Measurements from ENCODE around the gene IVNS1ABP. TPM values are rescaled to one million over a fixed set of nuclear protein-coding genes. Genes with fewer than 3 reads are reported as not detected.
"Not testable (repeated sequence)": the region's sequence is repeated elsewhere in the genome, so short reads cannot be mapped to it uniquely, and the experiment has no call there.

Gene IVNS1ABP
- total RNA-seq, 1 experiment from 2014 or later = 70.2 TPM

DNA sequence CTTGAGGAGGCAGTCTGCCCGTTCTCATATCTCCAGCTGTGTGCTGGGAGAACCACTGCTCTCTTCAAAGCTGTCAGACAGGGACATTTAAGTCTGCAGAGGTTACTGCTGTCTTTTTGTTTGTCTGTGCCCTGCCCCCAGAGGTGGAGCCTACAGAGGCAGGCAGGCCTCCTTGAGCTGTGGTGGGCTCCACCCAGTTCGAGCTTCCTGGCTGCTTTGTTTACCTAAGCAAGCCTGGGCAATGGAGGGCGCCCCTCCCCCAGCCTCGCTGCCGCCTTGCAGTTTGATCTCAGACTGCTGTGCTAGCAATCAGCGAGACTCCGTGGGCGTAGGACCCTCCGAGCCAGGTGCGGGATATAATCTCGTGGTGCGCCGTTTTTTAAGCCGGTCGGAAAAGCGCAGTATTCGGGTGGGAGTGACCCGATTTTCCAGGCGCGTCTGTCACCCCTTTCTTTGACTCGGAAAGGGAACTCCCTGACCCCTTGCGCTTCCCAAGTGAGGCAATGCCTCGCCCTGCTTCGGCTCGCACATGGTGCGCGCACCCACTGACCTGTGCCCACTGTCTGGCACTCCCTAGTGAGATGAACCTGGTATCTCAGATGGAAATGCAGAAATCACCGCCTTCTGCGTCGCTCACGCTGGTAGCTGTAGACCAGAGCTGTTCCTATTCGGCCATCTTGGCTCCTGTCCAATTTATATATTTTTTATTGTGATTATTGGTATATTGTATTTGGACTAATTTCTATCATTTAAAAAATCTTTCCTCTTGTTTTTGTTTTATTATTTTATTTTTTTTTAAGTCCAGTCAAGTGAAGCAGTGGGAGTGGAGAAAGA lies 59.7 kb downstream of the IVNS1ABP start:
- DNase-seq (ENCODE audit: low read depth) = not testable (repeated sequence)

DNA sequence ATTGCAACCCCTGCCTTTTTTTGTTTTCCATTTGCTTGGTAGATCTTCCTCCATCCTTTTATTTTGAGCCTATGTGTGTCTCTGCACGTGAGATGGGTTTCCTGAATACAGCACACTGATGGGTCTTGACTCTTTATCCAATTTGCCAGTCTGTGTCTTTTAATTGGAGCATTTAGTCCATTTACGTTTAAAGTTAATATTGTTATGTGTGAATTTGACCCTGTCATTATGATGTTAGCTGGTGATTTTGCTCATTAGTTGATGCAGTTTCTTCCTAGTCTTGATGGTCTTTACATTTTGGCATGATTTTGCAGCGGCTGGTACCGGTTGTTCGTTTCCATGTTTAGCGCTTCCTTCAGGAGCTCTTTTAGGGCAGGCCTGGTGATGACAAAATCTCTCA lies 61.4 kb downstream of the IVNS1ABP start:
- DNase-seq (ENCODE audit: low read depth) = not testable (repeated sequence)

DNA sequence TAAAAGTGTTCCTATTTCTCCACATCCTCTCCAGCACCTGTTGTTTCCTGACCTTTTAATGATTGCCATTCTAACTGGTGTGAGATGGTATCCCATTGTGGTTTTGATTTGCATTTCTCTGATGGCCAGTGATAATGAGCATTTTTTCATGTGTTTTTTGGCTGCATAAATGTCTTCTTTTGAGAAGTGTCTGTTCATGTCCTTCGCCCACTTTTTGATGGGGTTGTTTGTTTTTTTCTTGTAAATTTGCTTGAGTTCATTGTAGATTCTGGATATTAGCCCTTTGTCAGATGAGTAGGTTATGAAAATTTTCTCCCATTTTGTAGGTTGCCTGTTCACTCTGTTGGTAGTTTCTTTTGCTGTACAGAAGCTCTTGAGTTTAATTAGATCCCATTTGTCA lies 64.6 kb downstream of the IVNS1ABP start:
- DNase-seq (ENCODE audit: low read depth) = not testable (repeated sequence)

DNA sequence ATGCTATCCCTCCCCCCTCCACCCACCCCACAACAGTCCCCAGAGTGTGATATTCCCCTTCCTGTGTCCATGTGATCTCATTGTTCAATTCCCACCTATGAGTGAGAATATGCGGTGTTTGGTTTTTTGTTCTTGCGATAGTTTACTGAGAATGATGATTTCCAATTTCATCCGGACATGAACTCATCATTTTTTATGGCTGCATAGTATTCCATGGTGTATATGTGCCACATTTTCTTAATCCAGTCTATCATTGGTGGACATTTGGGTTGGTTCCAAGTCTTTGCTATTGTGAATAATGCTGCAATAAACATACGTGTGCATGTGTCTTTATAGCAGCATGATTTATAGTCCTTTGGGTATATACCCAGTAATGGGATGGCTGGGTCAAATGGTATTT lies 65.1 kb downstream of the IVNS1ABP start:
- DNase-seq (ENCODE audit: low read depth) = not testable (repeated sequence)

DNA sequence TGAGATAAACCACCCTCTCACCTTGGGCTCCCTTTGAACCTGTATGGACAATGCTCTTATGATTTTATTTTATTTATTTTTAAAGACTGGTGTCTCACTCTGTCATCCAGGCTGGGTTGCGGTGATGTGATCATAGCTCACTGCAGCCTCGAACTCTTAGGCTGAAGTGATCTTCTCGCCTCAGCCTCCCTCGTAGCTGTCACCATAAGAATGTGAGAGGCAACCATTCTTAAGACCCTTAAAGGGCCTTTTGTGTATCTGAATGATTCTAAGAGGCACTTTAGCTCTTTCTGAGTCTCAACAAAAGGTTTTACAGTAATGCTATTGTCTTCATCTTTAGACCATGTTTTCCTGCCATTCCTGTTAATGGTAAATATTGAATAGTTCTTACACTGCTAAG lies 67.0 kb downstream of the IVNS1ABP start:
- no peak for DNase-seq (ENCODE audit: low read depth)

DNA sequence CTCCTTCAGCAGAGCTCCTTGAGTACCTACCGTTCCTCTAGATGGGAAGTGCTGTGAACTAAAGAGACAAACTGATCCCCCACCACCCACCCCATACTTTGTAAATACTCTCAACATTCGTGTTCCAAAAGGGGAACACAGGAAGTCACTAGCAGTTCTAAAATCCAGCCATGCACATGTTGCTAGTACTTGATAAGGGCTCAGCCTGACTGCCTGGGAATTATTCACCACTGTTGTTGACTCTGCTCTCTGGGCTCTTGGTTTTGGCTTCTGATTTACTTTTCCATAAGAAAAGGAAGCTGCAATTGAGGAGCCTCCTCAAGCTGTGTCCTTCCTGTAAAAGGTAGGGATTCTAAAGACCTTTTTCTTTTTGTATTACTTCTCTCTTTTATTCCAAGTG lies 67.5 kb downstream of the IVNS1ABP start:
- DNase-seq (ENCODE audit: low read depth) = no peak

Other genes with a start within 250 kb of the IVNS1ABP start
- gene TRMT1L, start 160.3 kb downstream of the IVNS1ABP start, total RNA-seq (2014; rRNA removed; shearing (Covaris generic)) = 16.1 and 37.1 TPM in 2 replicates
- gene SWT1, start 160.1 kb downstream of the IVNS1ABP start, total RNA-seq (2014; rRNA removed; shearing (Covaris generic)) = 2.3 and 3.2 TPM in 2 replicates

Data from Daoy (cell line).